GM21390 (cell line): ENCODE data around the gene ANXA2.

Experiments used
- ATAC-seq: cut with Tn5 transposase; IDR thresholded peaks from one replicate; pipeline ENCODE4 v1.9.1; 2021; ENCODE audit not compliant: unreplicated experiment

Gene ANXA2

DNA sequence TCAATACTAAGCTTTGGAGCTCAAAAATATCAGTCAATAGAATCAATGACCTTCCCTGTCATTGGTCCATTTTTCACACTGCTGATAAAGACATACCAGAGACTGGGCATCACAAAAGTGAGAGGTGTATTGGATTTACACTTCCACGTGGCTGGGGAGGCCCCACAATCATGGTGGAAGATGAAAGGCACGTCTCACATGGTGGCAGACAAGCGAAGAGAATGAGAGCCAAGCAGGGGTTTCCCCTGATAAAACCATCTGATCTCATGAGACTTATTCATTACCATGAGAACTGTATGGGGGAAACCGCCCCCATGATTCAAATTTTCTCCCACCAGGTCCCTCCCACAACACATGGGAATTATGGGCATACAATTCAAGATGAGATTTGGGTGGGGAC, 81.9 kb downstream of the ANXA2 start:
- no peak for ATAC-seq

DNA sequence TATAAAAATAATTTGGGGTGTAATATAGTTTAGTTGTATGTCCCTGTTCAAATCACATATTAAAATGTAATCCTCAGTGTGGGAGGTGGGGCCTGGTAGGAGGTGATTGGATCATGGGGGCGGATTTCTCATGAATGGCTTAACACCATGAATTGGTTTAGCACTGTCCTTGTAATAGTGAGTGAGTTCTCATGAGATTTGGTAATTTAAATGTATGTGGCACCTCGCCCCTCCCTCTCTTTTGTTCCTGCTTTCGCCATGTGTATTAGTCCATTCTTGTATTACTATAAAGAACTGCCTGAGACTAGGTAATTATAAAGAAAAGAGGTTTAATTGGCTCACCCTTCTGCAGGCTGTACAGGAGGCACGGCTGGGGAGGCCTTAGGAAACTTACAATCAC, 83.9 kb downstream of the ANXA2 start:
- no peak for ATAC-seq

- no peak for ATAC-seq
These were observed 90.8 kb downstream of the ANXA2 start for GRCh38 chr15:60307034-60307433.

DNA sequence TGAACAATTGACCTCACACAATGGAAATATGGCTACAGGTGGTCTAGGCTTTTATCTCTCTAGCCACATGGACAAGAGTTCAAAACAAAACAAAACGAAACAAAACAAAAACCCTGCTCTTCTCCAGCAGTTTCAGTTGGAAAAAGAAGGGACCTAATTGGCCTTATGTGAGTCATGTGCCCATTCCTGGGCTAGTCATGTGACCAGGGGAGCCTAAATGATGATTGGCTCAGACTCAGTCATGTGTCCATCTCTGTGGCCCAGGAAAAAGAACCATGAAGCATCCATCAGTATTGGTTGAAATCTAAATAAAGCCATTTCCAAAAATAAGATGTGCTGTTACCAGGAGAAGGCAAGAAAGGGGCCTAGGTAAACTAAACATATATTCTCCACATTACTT, 96.8 kb downstream of the ANXA2 start:
- ATAC-seq, result no peak

GRCh38 chr15:60299452-60300047, 98.2 kb downstream of the ANXA2 start:
- ATAC-seq, result no peak
